T-helper 17 cell (primary cell): ENCODE measurements around the gene SPATA31D1. TPM values are rescaled to one million over a fixed set of nuclear protein-coding genes. Genes with fewer than 3 reads are reported as not detected.

Source experiments
- ATAC-seq: fragments of 150-1000 bp; cut with Tn5 transposase; 2 replicates; pipeline ENCODE4 v1.10.0; 2021; ENCODE audit warnings: mild to moderate bottlenecking, moderate library complexity
- DNase-seq, 3 donors: peaks; one replicate each; pipeline versions ENCODE4 v3.0.0 to v3.0.0-alpha.2; 2020 to 2021
- H3K9me3 ChIP-seq: one replicate; pipeline ENCODE4 v1.7.0; 2013; ENCODE audit warnings: low read length, mild to moderate bottlenecking; ENCODE audit not compliant: control insufficient read depth, poor library complexity, severe bottlenecking
- H3K27ac Mint-ChIP-seq: one replicate; pipeline ENCODE4 v1.8.0; 2022; ENCODE audit warnings: mild to moderate bottlenecking, moderate library complexity, mixed read lengths
- H3K27me3 Mint-ChIP-seq: one replicate; pipeline ENCODE4 v1.8.0; 2022; ENCODE audit warnings: mixed read lengths
- H3K36me3 Mint-ChIP-seq: one replicate; pipeline ENCODE4 v1.8.0; 2022; ENCODE audit warnings: low read depth, mixed read lengths
- H3K4me1 Mint-ChIP-seq: one replicate; pipeline ENCODE4 v1.8.0; 2022; ENCODE audit warnings: mild to moderate bottlenecking, mixed read lengths
- H3K4me3 Mint-ChIP-seq: one replicate; pipeline ENCODE4 v1.8.0; 2022; ENCODE audit warnings: mild to moderate bottlenecking, moderate library complexity, mixed read lengths
- total RNA-seq, 4 donors: library from RNA in 2 of 4; stranded (reverse) in 2 of 4; gene quantifications; one replicate each; pipeline ENCODE4 v1.2.3 and lab custom pipeline; 2022 to 2026

Gene SPATA31D1
- total RNA-seq, 2 donors from 2014 or later: not detected

GRCh38 chr9:81984928-81985327 lies 3.6 kb upstream of the SPATA31D1 start:
- no peaks in the 10 kb centered on the region for H3K4me1 Mint-ChIP-seq
- H3K4me3 Mint-ChIP-seq: no peak overlapping the region
- H3K36me3 Mint-ChIP-seq: no peaks in the 10 kb centered on the region
- no peaks in the 10 kb centered on the region for H3K27me3 Mint-ChIP-seq
- DNase-seq (no peak), ATAC-seq (no peak)
- no peaks in the 10 kb centered on the region for H3K9me3 ChIP-seq
- H3K27ac Mint-ChIP-seq: no peak overlapping the region

GRCh38 chr9:81986051-81986450 lies 2.5 kb upstream of the SPATA31D1 start:
- ATAC-seq: no peak
- no peaks in the 10 kb centered on the region for H3K4me1 Mint-ChIP-seq
- H3K36me3 Mint-ChIP-seq: no peaks in the 10 kb centered on the region

GRCh38 chr9:81989700-81990099 lies 1.1 kb downstream of the SPATA31D1 start:
- no peak for ATAC-seq
- Mint-ChIP-seq H3K27me3 (no peaks in the 10 kb centered on the region), H3K36me3 (peaks cover 2% of the 10 kb centered on the region), H3K27ac (no peak overlapping the region), H3K4me1 (no peaks in the 10 kb centered on the region), H3K4me3 (no peak overlapping the region)
- no peak for DNase-seq
- H3K9me3 ChIP-seq: no peaks in the 10 kb centered on the region

More at GRCh38 chr9:81986051-81986450, 2.5 kb upstream of the SPATA31D1 start:
- H3K27ac Mint-ChIP-seq: no peak overlapping the region
- H3K9me3 ChIP-seq: no peaks in the 10 kb centered on the region
- H3K4me3 Mint-ChIP-seq: no peak overlapping the region
- DNase-seq: no peak
- no peaks in the 10 kb centered on the region for H3K27me3 Mint-ChIP-seq

- Mint-ChIP-seq H3K36me3 (peaks cover 2% of the 10 kb centered on the region), H3K4me3 (no peak overlapping the region), H3K27me3 (no peaks in the 10 kb centered on the region), H3K4me1 (no peaks in the 10 kb centered on the region), H3K27ac (no peak overlapping the region)
- ATAC-seq: no peak
- DNase-seq: no peak
- H3K9me3 ChIP-seq: no peaks in the 10 kb centered on the region
Measured at GRCh38 chr9:81993656-81994055, 5.1 kb downstream of the SPATA31D1 start.

GRCh38 chr9:81999806-82000205 lies 11.2 kb downstream of the SPATA31D1 start:
- Mint-ChIP-seq H3K36me3 (no peaks in the 10 kb centered on the region), H3K4me3 (no peak overlapping the region), H3K27me3 (no peaks in the 10 kb centered on the region), H3K27ac (no peak overlapping the region), H3K4me1 (no peaks in the 10 kb centered on the region)
- ATAC-seq (no peak), DNase-seq (no peak)
- no peaks in the 10 kb centered on the region for H3K9me3 ChIP-seq

- H3K9me3 ChIP-seq: no peaks in the 10 kb centered on the region
- Mint-ChIP-seq H3K36me3 (no peaks in the 10 kb centered on the region), H3K27me3 (no peaks in the 10 kb centered on the region), H3K4me3 (no peak overlapping the region), H3K27ac (no peak overlapping the region), H3K4me1 (no peaks in the 10 kb centered on the region)
- ATAC-seq (no peak), DNase-seq (no peak)
Measured at GRCh38 chr9:82010711-82011110, 22.1 kb downstream of the SPATA31D1 start.

- no peaks in the 10 kb centered on the region for H3K9me3 ChIP-seq
- H3K27me3 Mint-ChIP-seq: no peaks in the 10 kb centered on the region
- ATAC-seq (no peak), DNase-seq (no peak)
- H3K4me1 Mint-ChIP-seq: no peaks in the 10 kb centered on the region
- no peak overlapping the region for H3K27ac Mint-ChIP-seq
- H3K36me3 Mint-ChIP-seq: no peaks in the 10 kb centered on the region
- H3K4me3 Mint-ChIP-seq: no peak overlapping the region
Measured at GRCh38 chr9:82011133-82011532, 22.6 kb downstream of the SPATA31D1 start.

- H3K4me3 Mint-ChIP-seq: no peak overlapping the region
- no peaks in the 10 kb centered on the region for H3K9me3 ChIP-seq
- DNase-seq: no peak
- H3K27me3 Mint-ChIP-seq: no peaks in the 10 kb centered on the region
- no peaks in the 10 kb centered on the region for H3K36me3 Mint-ChIP-seq
- ATAC-seq: no peak
- H3K27ac Mint-ChIP-seq: no peak overlapping the region
- no peaks in the 10 kb centered on the region for H3K4me1 Mint-ChIP-seq
Measured at GRCh38 chr9:82012276-82012675, 23.7 kb downstream of the SPATA31D1 start.

- H3K36me3 Mint-ChIP-seq: no peaks in the 10 kb centered on the region
- no peak overlapping the region for H3K4me3 Mint-ChIP-seq
- no peak overlapping the region for H3K27ac Mint-ChIP-seq
- ATAC-seq (no peak), DNase-seq (no peak)
- H3K9me3 ChIP-seq: no peaks in the 10 kb centered on the region
- no peaks in the 10 kb centered on the region for H3K27me3 Mint-ChIP-seq
- no peaks in the 10 kb centered on the region for H3K4me1 Mint-ChIP-seq
Measured at GRCh38 chr9:82020331-82020730, 31.8 kb downstream of the SPATA31D1 start.

GRCh38 chr9:82021198-82021597 lies 32.6 kb downstream of the SPATA31D1 start:
- DNase-seq (no peak), ATAC-seq (no peak)
- Mint-ChIP-seq H3K36me3 (no peaks in the 10 kb centered on the region), H3K4me3 (no peak overlapping the region), H3K27ac (no peak overlapping the region), H3K4me1 (no peaks in the 10 kb centered on the region), H3K27me3 (no peaks in the 10 kb centered on the region)
- H3K9me3 ChIP-seq: no peaks in the 10 kb centered on the region

GRCh38 chr9:82022121-82022520 lies 33.5 kb downstream of the SPATA31D1 start:
- DNase-seq: no peak

GRCh38 chr9:82024908-82025307 lies 36.3 kb downstream of the SPATA31D1 start:
- Mint-ChIP-seq H3K4me1 (no peaks in the 10 kb centered on the region), H3K36me3 (no peaks in the 10 kb centered on the region), H3K4me3 (no peak overlapping the region), H3K27me3 (no peaks in the 10 kb centered on the region), H3K27ac (no peak overlapping the region)
- H3K9me3 ChIP-seq: no peaks in the 10 kb centered on the region
- DNase-seq: no peak
- ATAC-seq: no peak

More at GRCh38 chr9:82022121-82022520, 33.5 kb downstream of the SPATA31D1 start:
- H3K9me3 ChIP-seq: no peaks in the 10 kb centered on the region
- Mint-ChIP-seq H3K36me3 (no peaks in the 10 kb centered on the region), H3K27me3 (no peaks in the 10 kb centered on the region), H3K4me1 (no peaks in the 10 kb centered on the region), H3K27ac (no peak overlapping the region), H3K4me3 (no peak overlapping the region)
- no peak for ATAC-seq

GRCh38 chr9:82031538-82032280 lies 43.1 kb downstream of the SPATA31D1 start:
- DNase-seq (no peak), ATAC-seq (no peak)
- Mint-ChIP-seq H3K27me3 (no peaks in the 10 kb centered on the region), H3K27ac (no peak overlapping the region), H3K4me1 (no peaks in the 10 kb centered on the region), H3K36me3 (no peaks in the 10 kb centered on the region), H3K4me3 (no peak overlapping the region)
- H3K9me3 ChIP-seq: no peaks in the 10 kb centered on the region
